ENCODE results near the gene TAGLN2.

DNA sequence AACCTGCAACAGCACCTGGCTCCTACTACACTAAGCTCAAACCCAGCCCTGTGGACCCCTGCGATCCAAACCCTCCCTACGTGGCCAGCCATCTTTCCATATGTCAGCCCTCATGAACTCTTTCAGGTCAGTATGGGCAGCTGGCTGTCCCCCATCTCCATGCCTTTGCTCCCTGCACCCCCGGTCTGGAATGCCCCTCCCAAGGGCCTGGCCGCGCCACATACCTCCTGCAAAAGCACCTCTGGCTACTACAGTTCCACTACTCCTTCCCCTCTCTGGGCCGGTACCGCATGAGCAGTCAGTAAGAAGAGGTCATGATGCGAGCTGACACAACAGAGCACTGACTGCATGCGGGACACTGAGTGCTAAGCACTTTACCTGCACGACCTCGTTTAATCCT lies 10.0 kb upstream of the TAGLN2 start:
- TF ChIP-seq POLR2A (IDR thresholded peaks at IDR 0.05) = no peak
- TF ChIP-seq, protein P1, sequence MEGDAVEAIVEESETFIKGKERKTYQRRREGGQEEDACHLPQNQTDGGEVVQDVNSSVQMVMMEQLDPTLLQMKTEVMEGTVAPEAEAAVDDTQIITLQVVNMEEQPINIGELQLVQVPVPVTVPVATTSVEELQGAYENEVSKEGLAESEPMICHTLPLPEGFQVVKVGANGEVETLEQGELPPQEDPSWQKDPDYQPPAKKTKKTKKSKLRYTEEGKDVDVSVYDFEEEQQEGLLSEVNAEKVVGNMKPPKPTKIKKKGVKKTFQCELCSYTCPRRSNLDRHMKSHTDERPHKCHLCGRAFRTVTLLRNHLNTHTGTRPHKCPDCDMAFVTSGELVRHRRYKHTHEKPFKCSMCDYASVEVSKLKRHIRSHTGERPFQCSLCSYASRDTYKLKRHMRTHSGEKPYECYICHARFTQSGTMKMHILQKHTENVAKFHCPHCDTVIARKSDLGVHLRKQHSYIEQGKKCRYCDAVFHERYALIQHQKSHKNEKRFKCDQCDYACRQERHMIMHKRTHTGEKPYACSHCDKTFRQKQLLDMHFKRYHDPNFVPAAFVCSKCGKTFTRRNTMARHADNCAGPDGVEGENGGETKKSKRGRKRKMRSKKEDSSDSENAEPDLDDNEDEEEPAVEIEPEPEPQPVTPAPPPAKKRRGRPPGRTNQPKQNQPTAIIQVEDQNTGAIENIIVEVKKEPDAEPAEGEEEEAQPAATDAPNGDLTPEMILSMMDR (IDR thresholded peaks at IDR 0.05) = no peak
